T-cell (primary cell): ENCODE results near the gene NECAB2. TPM values are rescaled to one million over a fixed set of nuclear protein-coding genes. Genes with fewer than 3 reads are reported as not detected.

Source experiments
- ATAC-seq, 4 experiments: fragments of 200-7000 bp in 3 of 4; fragments of 150-1000 bp in 1 of 4; cut with Tn5 transposase; replicated peaks in 1 of 4; 1 replicate in 3 of 4; 2 replicates in 1 of 4; pipeline ENCODE4 v1.10.0; 2021; ENCODE audit warnings: moderate library complexity in 3 of 4, mild to moderate bottlenecking in 2 of 4, moderate number of reproducible peaks in 1 of 4
- CTCF ChIA-PET, 2 donors: fragments of 300-600 bp; sonication (Branson Sonifier 250); formaldehyde crosslinking; loops; one replicate each; lab custom pipeline; 2022; ENCODE audit warnings: antibody characterized with exemption in 2 of 2; lab: Charles Lee
- POLR2A ChIA-PET, 2 donors: fragments of 300-600 bp; sonication (Branson Sonifier 250); formaldehyde crosslinking; loops; one replicate each; lab custom pipeline; 2022; ENCODE audit warnings: antibody characterized with exemption in 2 of 2; lab: Charles Lee
- DNase-seq, 35 experiments: peaks; one replicate each; pipeline versions ENCODE4 v3.0.0 to v3.0.0-alpha.2; 2013 to 2023
- H3K27ac ChIP-seq: one replicate; pipeline ENCODE4 v1.5.1; 2013; ENCODE audit warnings: low read length
- H3K27me3 ChIP-seq, 2 experiments: replicated peaks in 1 of 2; 1 replicate in 1 of 2; 2 replicates in 1 of 2; pipeline versions ENCODE4 v1.6.1 to v1.7.0; 2013; ENCODE audit warnings: low read length in 1 of 2, mixed read lengths in 1 of 2; ENCODE audit not compliant: control insufficient read depth in 2 of 2, insufficient read depth in 2 of 2; ENCODE audit errors: extremely low read depth in 1 of 2
- H3K36me3 ChIP-seq, 2 donors: 1 replicate in 1 of 2; 2 replicates in 1 of 2; pipeline versions ENCODE4 v1.6.1 to v1.7.0; 2013; ENCODE audit warnings: low read length in 1 of 2; ENCODE audit not compliant: control insufficient read depth in 2 of 2, insufficient read depth in 1 of 2; ENCODE audit errors: extremely low read depth in 1 of 2
- H3K4me1 ChIP-seq, 2 experiments: 1 replicate in 1 of 2; 2 replicates in 1 of 2; pipeline versions ENCODE4 v1.6.1 to v1.7.0; 2013; ENCODE audit warnings: low read length in 2 of 2, mixed read lengths in 1 of 2; ENCODE audit not compliant: insufficient read depth in 2 of 2, control insufficient read depth in 1 of 2; ENCODE audit errors: extremely low read depth in 1 of 2
- H3K4me3 ChIP-seq, 2 donors: 1 replicate in 1 of 2; 2 replicates in 1 of 2; pipeline versions ENCODE4 v1.5.1 to v1.7.0; 2013; ENCODE audit warnings: mild to moderate bottlenecking in 2 of 2, low read length in 1 of 2, moderate library complexity in 1 of 2; ENCODE audit not compliant: control insufficient read depth in 1 of 2; ENCODE audit errors: extremely low read depth in 1 of 2
- H3K9me3 ChIP-seq: 2 replicates; pipeline ENCODE4 v1.7.0; 2013
- H3K27ac Mint-ChIP-seq, 2 donors: one replicate each; pipeline ENCODE4 v1.8.0; 2020 to 2021; ENCODE audit warnings: mild to moderate bottlenecking in 2 of 2, mixed read lengths in 2 of 2
- H3K27me3 Mint-ChIP-seq, 2 donors: one replicate each; pipeline ENCODE4 v1.8.0; 2021 to 2022; ENCODE audit warnings: mixed read lengths in 2 of 2
- H3K36me3 Mint-ChIP-seq: one replicate; pipeline ENCODE4 v1.8.0; 2021; ENCODE audit warnings: mixed read lengths
- H3K4me1 Mint-ChIP-seq, 3 donors: one replicate each; pipeline ENCODE4 v1.8.0; 2020 to 2022; ENCODE audit warnings: mixed read lengths in 3 of 3, mild to moderate bottlenecking in 1 of 3
- H3K4me3 Mint-ChIP-seq, 3 donors: one replicate each; pipeline ENCODE4 v1.8.0; 2020 to 2022; ENCODE audit warnings: mild to moderate bottlenecking in 3 of 3, mixed read lengths in 3 of 3, moderate library complexity in 3 of 3
- H3K9me3 Mint-ChIP-seq, 3 donors: one replicate each; pipeline ENCODE4 v1.8.0; 2020 to 2022; ENCODE audit warnings: mixed read lengths in 3 of 3
- WGBS: methylation state at CpG from one replicate; pipeline ENCODE4 v1.1.5; 2013; ENCODE audit warnings: missing lambda C conversion rate; ENCODE audit not compliant: insufficient coverage; 5-methylcytosine and 5-hydroxymethylcytosine counted together
- total RNA-seq, 35 experiments: library from RNA in 6 of 35; stranded (reverse) in 6 of 35; fragments of 120-200 nt in 1 of 35; gene quantifications; one replicate each; pipeline versions ENCODE4 v1.2.1 to v1.2.4 and lab custom pipeline; 2013 to 2026

The NECAB2 gene
- total RNA-seq, 5 donors from 2014 or later (not counting 1 experiment from before 2014, with no cell fraction given): not detected

- Histone ChIP-seq H3K4me3 (no peak overlapping the region), H3K27ac (no peak overlapping the region), H3K27me3 (peaks cover 0 to 14% of the 10 kb centered on the region in 2 experiments), H3K4me1 (no peaks in the 10 kb centered on the region), H3K36me3 (no peaks in the 10 kb centered on the region), H3K9me3 (no peaks in the 10 kb centered on the region)
- H3K27me3 Mint-ChIP-seq: peaks cover 0 to 4% of the 10 kb centered on the region in 2 donors
- H3K4me1 Mint-ChIP-seq: peaks cover 4 to 11% (median 5%) of the 10 kb centered on the region in 3 donors
- ATAC-seq: no peak
- DNase-seq: no peak
- no peak overlapping the region for H3K4me3 Mint-ChIP-seq
- no peaks in the 10 kb centered on the region for H3K9me3 Mint-ChIP-seq
- H3K36me3 Mint-ChIP-seq: peaks cover 14% of the 10 kb centered on the region
- ChIA-PET POLR2A (no interaction called here), CTCF (no interaction called here)
- no peak overlapping the region for H3K27ac Mint-ChIP-seq
- WGBS: 92% methylated on average over 6 of the region's 10 CpGs
These were observed 32.2 kb upstream of the NECAB2 start for GRCh38 chr16:83935858-83936255.

- peaks cover 14% of the 10 kb centered on the region for H3K36me3 Mint-ChIP-seq
- peaks cover 4 to 11% (median 5%) of the 10 kb centered on the region in 3 donors for H3K4me1 Mint-ChIP-seq
- 92% methylated on average over 18 of the region's 19 CpGs for WGBS
- no peak overlapping the region for H3K4me3 ChIP-seq
- H3K9me3 Mint-ChIP-seq: no peaks in the 10 kb centered on the region
- peaks cover 0 to 4% of the 10 kb centered on the region in 2 donors for H3K27me3 Mint-ChIP-seq
- no peak overlapping the region for H3K27ac Mint-ChIP-seq
- H3K27ac ChIP-seq: no peak overlapping the region
- no peak overlapping the region for H3K4me3 Mint-ChIP-seq
- ATAC-seq: no peak
- peaks cover 0 to 14% of the 10 kb centered on the region in 2 experiments for H3K27me3 ChIP-seq
- ChIA-PET CTCF (interaction anchor here in 1 of 2 donors (0.5 to 1.2 kb wide), 2 partner anchors 7 to 1715 kb away, joined by 3 read pairs; no protein-coding TSS in a partner anchor), POLR2A (no interaction called here)
- H3K9me3 ChIP-seq: no peaks in the 10 kb centered on the region
- no peaks in the 10 kb centered on the region for H3K4me1 ChIP-seq
- no peak for DNase-seq
- H3K36me3 ChIP-seq: no peaks in the 10 kb centered on the region
These were observed 31.4 kb upstream of the NECAB2 start for GRCh38 chr16:83936581-83937165.

- no peaks in the 10 kb centered on the region for H3K9me3 Mint-ChIP-seq
- H3K27ac Mint-ChIP-seq: no peak overlapping the region
- no peaks in the 10 kb centered on the region for H3K36me3 ChIP-seq
- H3K4me3 Mint-ChIP-seq: no peak overlapping the region
- no peaks in the 10 kb centered on the region for H3K4me1 ChIP-seq
- ChIA-PET CTCF (interaction anchor here in 1 of 2 donors (0.5 to 1.2 kb wide), 2 partner anchors 8 to 1716 kb away, joined by 3 read pairs; no protein-coding TSS in a partner anchor), POLR2A (no interaction called here)
- no peaks in the 10 kb centered on the region for H3K9me3 ChIP-seq
- no peak overlapping the region for H3K4me3 ChIP-seq
- peaks cover 14% of the 10 kb centered on the region for H3K36me3 Mint-ChIP-seq
- DNase-seq (no peak), ATAC-seq (no peak)
- no peak overlapping the region for H3K27ac ChIP-seq
- peaks cover 4 to 11% (median 5%) of the 10 kb centered on the region in 3 donors for H3K4me1 Mint-ChIP-seq
- whole genome bisulfite sequencing: 63% methylated on average over 2 of the region's 2 CpGs
- H3K27me3 ChIP-seq: peaks cover 0 to 14% of the 10 kb centered on the region in 2 experiments
- H3K27me3 Mint-ChIP-seq: peaks cover 0 to 4% of the 10 kb centered on the region in 2 donors
These were observed 30.8 kb upstream of the NECAB2 start for GRCh38 chr16:83937267-83937666.

GRCh38 chr16:83937922-83938885 lies 29.8 kb upstream of the NECAB2 start:
- 93% methylated on average over 12 of the region's 18 CpGs for WGBS
- no peaks in the 10 kb centered on the region for H3K36me3 ChIP-seq
- H3K4me3 ChIP-seq: no peak overlapping the region
- peaks cover 0 to 15% of the 10 kb centered on the region in 2 experiments for H3K27me3 ChIP-seq
- no peak overlapping the region for H3K27ac ChIP-seq
- H3K9me3 Mint-ChIP-seq: no peaks in the 10 kb centered on the region
- peaks cover 14% of the 10 kb centered on the region for H3K36me3 Mint-ChIP-seq
- ChIA-PET CTCF (interaction anchor here in 1 of 2 donors (0.6 kb wide), 1 partner anchor 116 kb away, joined by 5 read pairs; no protein-coding TSS in a partner anchor), POLR2A (no interaction called here)
- no peaks in the 10 kb centered on the region for H3K9me3 ChIP-seq
- DNase-seq (no peak), ATAC-seq (no peak)
- H3K27ac Mint-ChIP-seq: no peak overlapping the region
- H3K27me3 Mint-ChIP-seq: peaks cover 0 to 4% of the 10 kb centered on the region in 2 donors
- H3K4me3 Mint-ChIP-seq: no peak overlapping the region
- peaks cover 4 to 11% (median 5%) of the 10 kb centered on the region in 3 donors for H3K4me1 Mint-ChIP-seq
- no peaks in the 10 kb centered on the region for H3K4me1 ChIP-seq

GRCh38 chr16:83939266-83939855 lies 28.7 kb upstream of the NECAB2 start:
- no peaks in the 10 kb centered on the region for H3K9me3 ChIP-seq
- Mint-ChIP-seq H3K4me1 (peaks cover 4 to 11% (median 5%) of the 10 kb centered on the region in 3 donors), H3K9me3 (no peaks in the 10 kb centered on the region), H3K27ac (no peak overlapping the region), H3K27me3 (peaks cover 0 to 4% of the 10 kb centered on the region in 2 donors), H3K4me3 (no peak overlapping the region), H3K36me3 (peaks cover 14% of the 10 kb centered on the region)
- POLR2A ChIA-PET: no interaction called here
- H3K4me1 ChIP-seq: no peaks in the 10 kb centered on the region
- no peak for ATAC-seq
- H3K27ac ChIP-seq: no peak overlapping the region
- no peak for DNase-seq
- CTCF ChIA-PET: interaction anchor here in 1 of 2 donors (0.6 kb wide), 1 partner anchor 117 kb away, joined by 5 read pairs; no protein-coding TSS in a partner anchor
- 84% methylated on average over 10 of the region's 12 CpGs for WGBS
- H3K4me3 ChIP-seq: no peak overlapping the region
- peaks cover 0 to 16% of the 10 kb centered on the region in 2 experiments for H3K27me3 ChIP-seq
- no peaks in the 10 kb centered on the region for H3K36me3 ChIP-seq

GRCh38 chr16:83940119-83940518 lies 27.9 kb upstream of the NECAB2 start:
- no peak overlapping the region for H3K27ac Mint-ChIP-seq
- peaks cover 4 to 5% (median 5%) of the 10 kb centered on the region in 3 donors for H3K4me1 Mint-ChIP-seq
- ATAC-seq: no peak
- no peaks in the 10 kb centered on the region for H3K4me1 ChIP-seq
- H3K27ac ChIP-seq: no peak overlapping the region
- H3K36me3 Mint-ChIP-seq: peaks cover 10% of the 10 kb centered on the region
- POLR2A ChIA-PET: no interaction called here
- H3K4me3 ChIP-seq: no peak overlapping the region
- no peak overlapping the region for H3K4me3 Mint-ChIP-seq
- no peaks in the 10 kb centered on the region for H3K36me3 ChIP-seq
- H3K9me3 Mint-ChIP-seq: no peaks in the 10 kb centered on the region
- no peaks in the 10 kb centered on the region for H3K9me3 ChIP-seq
- CTCF ChIA-PET: no interaction called here
- no peak for DNase-seq
- WGBS: 89% methylated on average over 10 of the region's 12 CpGs
- H3K27me3 ChIP-seq: peaks cover 0 to 16% of the 10 kb centered on the region in 2 experiments
- peaks cover 0 to under 1% of the 10 kb centered on the region in 2 donors for H3K27me3 Mint-ChIP-seq
